GM23248 (cell line): ENCODE results near the gene LIMCH1.
"Not testable (repeated sequence)": the region's sequence is repeated elsewhere in the genome, so short reads cannot be mapped to it uniquely, and the experiment has no call there.

Experiments used
- EZH2 ChIP-seq: fragments of 200-600 bp; sonication (generic); IDR thresholded peaks from 2 replicates; pipeline ENCODE4 v1.6.1; 2018; ENCODE audit warnings: antibody characterized with exemption, mild to moderate bottlenecking; ENCODE audit not compliant: insufficient read depth, poor library complexity, severe bottlenecking
- EZH2phosphoT487 ChIP-seq: fragments of 200-600 bp; sonication (generic); IDR thresholded peaks from 2 replicates; pipeline ENCODE4 v1.6.1; 2018; ENCODE audit warnings: antibody characterized with exemption, moderate library complexity, mild to moderate bottlenecking, low read depth; ENCODE audit not compliant: insufficient read depth

DNA sequence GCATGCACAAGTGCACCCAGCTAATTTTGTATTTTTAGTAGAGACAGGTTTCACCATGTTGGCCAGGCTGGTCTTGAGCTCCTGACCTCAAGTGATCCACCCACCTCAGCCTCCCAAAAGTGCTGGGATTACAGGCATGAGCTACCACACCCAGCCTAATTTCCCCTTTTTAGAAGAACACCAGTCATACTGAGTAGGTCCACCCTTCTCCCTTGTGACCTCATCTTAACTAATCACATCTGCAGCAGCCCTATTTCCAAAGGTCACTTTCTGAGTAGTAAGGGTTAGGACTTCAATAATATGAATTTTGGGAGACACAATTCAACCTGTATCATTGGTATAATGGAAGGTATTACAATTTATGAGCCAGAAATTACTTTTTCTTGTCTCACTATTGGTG is 113.2 kb downstream of the LIMCH1 start:
- TF ChIP-seq EZH2, EZH2phosphoT487: not testable (repeated sequence)
